Activated CD4-positive, alpha-beta T cell treated with anti-CD3 and anti-CD28 coated beads for 36 hours (primary cell): ENCODE results near the gene TSPEAR. TPM values are rescaled to one million over a fixed set of nuclear protein-coding genes. Genes with fewer than 3 reads are reported as not detected.

ENCODE experiments used
- ATAC-seq: fragments of 200-7000 bp; cut with Tn5 transposase; one replicate; pipeline ENCODE4 v1.10.0; 2021; ENCODE audit warnings: mild to moderate bottlenecking, moderate library complexity
- CTCF ChIA-PET: fragments of 350-600 bp; sonication (Branson Sonifier 250); formaldehyde crosslinking; loops from one replicate; lab custom pipeline; 2021; ENCODE audit warnings: antibody characterized with exemption; lab: Charles Lee
- POLR2A ChIA-PET: fragments of 350-600 bp; sonication (Branson Sonifier 250); formaldehyde crosslinking; loops from one replicate; lab custom pipeline; 2021; ENCODE audit warnings: antibody characterized with exemption, inconsistent platforms; lab: Charles Lee
- DNase-seq: peaks from one replicate; pipeline ENCODE4 v3.0.0-alpha.2; 2020
- H3K27ac Mint-ChIP-seq: one replicate; pipeline ENCODE4 v1.8.0; 2021; ENCODE audit warnings: mixed read lengths
- H3K27me3 Mint-ChIP-seq: one replicate; pipeline ENCODE4 v1.8.0; 2021; ENCODE audit warnings: mixed read lengths
- H3K36me3 Mint-ChIP-seq: one replicate; pipeline ENCODE4 v1.8.0; 2021; ENCODE audit warnings: low read depth, mixed read lengths
- H3K4me1 Mint-ChIP-seq: one replicate; pipeline ENCODE4 v1.8.0; 2021; ENCODE audit warnings: mixed read lengths
- H3K4me3 Mint-ChIP-seq: one replicate; pipeline ENCODE4 v1.8.0; 2021; ENCODE audit warnings: mild to moderate bottlenecking, moderate library complexity, mixed read lengths
- H3K9me3 Mint-ChIP-seq: one replicate; pipeline ENCODE4 v1.8.0; 2021; ENCODE audit warnings: low read depth, mixed read lengths
- intact Hi-C, 2 experiments: fragments of 100-400 bp; cut with DNase I in 1 of 2; cut with micrococcal nuclease in 1 of 2; formaldehyde crosslinking; loops; one replicate each; pipeline versions ENCODE4 v1.14.2 to v1.15.1; 2022 to 2024; cut with DNase I, micrococcal nuclease
- total RNA-seq, 2 experiments: library from RNA; stranded (reverse); gene quantifications; one replicate each; pipeline ENCODE4 v1.2.3, GENCODE V29; 2021

Gene TSPEAR
- total RNA-seq, 2 experiments from 2014 or later: not detected

DNA sequence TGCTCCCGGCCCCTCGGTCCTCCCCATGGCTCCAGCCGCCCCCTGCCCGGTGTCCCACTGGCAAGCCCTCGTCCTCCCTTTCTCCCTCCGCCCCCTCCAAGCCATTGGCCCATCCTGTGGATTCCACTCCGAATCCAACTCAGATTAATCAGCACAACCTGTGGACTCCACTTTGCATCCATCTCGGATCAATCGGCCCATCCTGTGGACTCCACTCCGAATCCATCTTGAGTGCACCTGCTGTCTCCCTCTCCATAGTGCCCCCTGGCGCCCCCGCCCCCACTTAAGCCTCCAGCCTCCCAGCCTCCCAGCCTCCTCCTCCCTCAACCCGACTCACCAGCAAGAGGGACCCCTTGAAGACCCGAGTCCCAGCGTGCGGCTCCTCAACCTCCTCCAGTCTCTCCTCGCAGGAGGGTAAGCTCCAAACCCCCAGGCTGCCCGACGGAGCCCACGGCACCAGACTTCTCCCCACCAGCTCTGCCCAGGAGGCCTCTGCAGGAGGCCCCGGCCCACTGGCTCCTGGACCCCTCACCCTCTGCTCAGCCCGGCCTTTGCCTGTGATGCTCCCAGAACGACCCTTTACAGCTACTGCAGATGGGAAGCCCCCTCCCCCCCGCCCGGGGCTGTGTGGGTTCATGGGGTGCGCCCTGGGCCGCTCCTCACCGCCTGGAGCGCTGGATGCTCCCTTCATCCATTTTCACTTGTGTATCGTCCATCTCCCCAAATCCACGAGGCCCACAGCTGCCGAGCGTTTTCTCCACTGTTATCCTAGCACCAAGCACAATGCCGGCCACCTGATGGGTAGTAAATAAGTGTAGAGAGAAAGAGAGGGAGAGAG lies 40.6 kb upstream of the TSPEAR start:
- H3K4me1 Mint-ChIP-seq: no peaks in the 10 kb centered on the region
- CTCF ChIA-PET: interaction anchor here (0.6 kb wide), 1 partner anchor 137 kb away, joined by 3 read pairs; no protein-coding TSS in a partner anchor
- POLR2A ChIA-PET: no interaction called here
- ATAC-seq (no peak), DNase-seq (no peak)
- no peaks in the 10 kb centered on the region for H3K36me3 Mint-ChIP-seq
- H3K9me3 Mint-ChIP-seq: no peaks in the 10 kb centered on the region
- intact Hi-C loops: no loop called here
- no peak overlapping the region for H3K27ac Mint-ChIP-seq
- H3K4me3 Mint-ChIP-seq: no peak overlapping the region
- peaks cover 8% of the 10 kb centered on the region for H3K27me3 Mint-ChIP-seq

DNA sequence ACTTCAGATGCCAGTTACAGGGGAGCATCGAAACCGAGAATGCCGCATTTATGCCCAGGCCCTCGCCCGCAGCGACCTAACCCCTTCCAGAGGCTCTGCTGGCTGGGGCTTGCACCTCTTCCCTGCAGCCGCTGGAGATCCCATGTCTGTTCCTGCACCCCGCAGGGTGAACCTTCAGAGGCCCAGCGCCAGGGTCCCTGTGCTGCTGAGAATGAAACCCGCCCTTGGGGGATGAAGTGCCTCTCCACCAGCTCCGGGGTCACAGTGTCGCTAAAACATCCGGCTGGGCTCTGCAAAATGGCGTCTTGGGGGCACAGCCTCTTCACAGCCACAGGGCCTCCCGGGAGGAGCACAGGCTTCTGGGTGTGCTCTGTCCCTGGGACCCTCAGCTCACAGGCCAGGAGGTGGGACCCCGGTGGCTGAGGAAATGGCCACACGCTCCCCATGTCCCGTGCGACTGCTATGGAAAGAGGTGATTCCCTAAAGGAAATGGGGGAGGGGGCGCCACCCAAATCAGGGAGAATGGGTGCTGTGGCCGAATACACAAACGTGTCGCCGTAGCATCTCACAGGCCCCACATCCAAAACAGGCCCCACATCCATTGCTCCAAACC lies 39.9 kb upstream of the TSPEAR start:
- DNase-seq: no peak
- intact Hi-C loops: no loop called here
- POLR2A ChIA-PET: no interaction called here
- Mint-ChIP-seq H3K36me3 (no peaks in the 10 kb centered on the region), H3K27me3 (peaks cover 8% of the 10 kb centered on the region), H3K27ac (no peak overlapping the region), H3K4me1 (no peaks in the 10 kb centered on the region), H3K9me3 (no peaks in the 10 kb centered on the region), H3K4me3 (no peak overlapping the region)
- CTCF ChIA-PET: interaction anchor here (0.7 kb wide), 1 partner anchor 199 kb away, joined by 3 read pairs; no protein-coding TSS in a partner anchor
- no peak for ATAC-seq

DNA sequence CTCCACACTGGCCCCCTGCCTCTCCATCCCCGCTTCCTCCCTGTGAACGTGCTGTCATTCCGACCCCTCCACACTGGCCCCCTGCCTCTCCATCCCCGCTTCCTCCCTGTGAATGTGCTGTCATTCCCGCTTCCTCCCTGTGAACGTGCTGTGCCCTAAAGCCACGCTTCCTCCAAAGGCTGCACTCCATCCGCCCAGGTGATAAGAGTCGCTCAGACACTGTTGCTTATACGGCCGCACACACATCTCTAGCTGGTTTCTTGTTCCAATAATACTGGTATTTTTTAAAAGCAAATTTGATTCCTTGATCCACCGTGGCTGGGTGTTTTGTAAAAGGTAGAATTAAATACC lies 39.3 kb upstream of the TSPEAR start:
- ChIA-PET CTCF (interaction anchor here (0.7 kb wide), 1 partner anchor 200 kb away, joined by 3 read pairs; no protein-coding TSS in a partner anchor), POLR2A (no interaction called here)
- H3K36me3 Mint-ChIP-seq: no peaks in the 10 kb centered on the region
- H3K4me1 Mint-ChIP-seq: no peaks in the 10 kb centered on the region
- intact Hi-C loops: no loop called here
- no peak overlapping the region for H3K4me3 Mint-ChIP-seq
- ATAC-seq: no peak
- DNase-seq: no peak
- H3K27me3 Mint-ChIP-seq: peaks cover 8% of the 10 kb centered on the region
- H3K9me3 Mint-ChIP-seq: no peaks in the 10 kb centered on the region
- no peak overlapping the region for H3K27ac Mint-ChIP-seq

DNA sequence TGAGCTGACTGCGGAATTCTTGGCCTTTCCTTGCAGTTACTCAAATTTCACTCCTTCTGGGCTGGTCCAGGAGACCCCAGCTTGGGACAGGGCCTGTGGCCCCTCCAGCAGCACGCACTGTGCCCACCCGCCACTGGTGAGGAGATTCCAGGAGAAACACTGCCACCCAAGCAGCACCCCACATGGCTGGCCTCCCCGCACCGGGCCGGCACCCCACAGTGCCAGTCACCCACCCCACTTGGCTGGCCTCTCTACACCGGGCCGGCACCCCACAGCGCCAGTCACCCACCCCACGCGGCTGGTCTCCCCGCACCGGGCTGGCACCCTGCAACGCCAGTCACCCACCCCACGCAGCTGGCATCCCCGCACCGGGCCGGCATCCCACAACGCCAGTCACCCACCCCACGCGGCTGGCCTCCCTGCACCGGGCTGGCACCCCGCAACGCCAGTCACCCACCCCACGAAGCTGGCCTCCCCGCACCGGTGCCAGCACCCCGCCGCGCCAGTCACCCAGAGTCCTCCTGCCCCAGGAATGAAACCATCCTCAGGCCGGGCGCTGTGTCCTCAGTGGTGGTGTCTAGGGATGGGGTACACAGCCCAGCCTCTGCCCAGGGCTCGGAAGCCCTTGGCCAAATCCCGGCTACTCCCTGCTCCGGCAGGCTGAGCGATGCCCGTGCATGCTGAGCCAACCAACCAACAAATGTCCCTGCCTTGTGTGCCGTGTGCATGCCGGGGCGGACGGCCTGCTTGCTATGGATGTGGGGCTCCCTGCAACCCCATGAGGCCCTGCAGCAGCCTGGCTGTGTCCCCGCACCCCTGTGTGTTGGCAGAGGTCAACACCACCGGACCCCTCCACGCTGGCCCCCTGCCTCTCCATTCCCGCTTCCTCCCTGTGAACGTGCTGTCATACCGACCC lies 38.6 kb upstream of the TSPEAR start:
- CTCF ChIA-PET: interaction anchor here (0.7 to 1.1 kb wide), 4 partner anchors 10 to 381 kb away, joined by 3 read pairs; no protein-coding TSS in a partner anchor
- Mint-ChIP-seq H3K36me3 (no peaks in the 10 kb centered on the region), H3K27ac (no peak overlapping the region), H3K9me3 (no peaks in the 10 kb centered on the region), H3K4me3 (no peak overlapping the region), H3K27me3 (peaks cover 8% of the 10 kb centered on the region), H3K4me1 (no peaks in the 10 kb centered on the region)
- POLR2A ChIA-PET: no interaction called here
- DNase-seq (no peak), ATAC-seq (no peak)
- intact Hi-C loops: no loop called here

DNA sequence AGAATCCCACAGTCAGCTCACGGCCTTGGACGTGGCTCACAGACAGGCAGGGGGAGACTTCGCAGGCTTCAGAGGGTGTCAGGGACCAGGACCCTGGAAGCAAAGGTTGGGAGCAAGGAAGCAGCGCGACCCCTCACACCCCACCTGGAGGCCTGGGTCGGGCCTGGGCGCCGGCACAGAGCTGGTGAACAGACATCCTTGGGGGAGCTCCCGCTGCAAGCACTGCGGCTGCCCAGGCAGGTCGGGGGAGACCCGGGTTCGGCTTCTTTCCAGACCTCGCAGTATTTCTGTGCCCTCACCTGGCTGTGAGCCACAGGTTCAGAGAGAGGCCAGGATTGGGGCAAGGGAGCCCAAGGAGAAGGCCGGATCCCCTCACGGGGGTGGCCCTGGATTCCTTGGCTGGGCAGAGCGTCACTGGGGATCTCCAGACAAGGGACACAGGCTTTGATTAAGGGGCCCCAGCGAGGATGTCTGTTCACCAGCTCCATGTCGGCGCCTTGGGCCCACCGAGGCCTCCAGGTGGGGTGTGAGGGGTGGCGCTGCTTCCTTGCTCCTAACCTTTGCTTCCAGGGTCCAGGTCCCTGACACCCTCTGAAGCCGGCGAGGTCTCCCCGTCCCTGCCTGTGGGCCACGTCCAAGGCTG lies 37.9 kb upstream of the TSPEAR start:
- ATAC-seq (no peak), DNase-seq (no peak)
- Mint-ChIP-seq H3K4me1 (no peaks in the 10 kb centered on the region), H3K27ac (no peak overlapping the region), H3K36me3 (no peaks in the 10 kb centered on the region), H3K27me3 (peaks cover 8% of the 10 kb centered on the region), H3K4me3 (no peak overlapping the region), H3K9me3 (no peaks in the 10 kb centered on the region)
- intact Hi-C loops: no loop called here
- POLR2A ChIA-PET: no interaction called here
- CTCF ChIA-PET: interaction anchor here (0.7 to 1.1 kb wide), 4 partner anchors 9 to 380 kb away, joined by 3 to 4 read pairs (median 3); no protein-coding TSS in a partner anchor

DNA sequence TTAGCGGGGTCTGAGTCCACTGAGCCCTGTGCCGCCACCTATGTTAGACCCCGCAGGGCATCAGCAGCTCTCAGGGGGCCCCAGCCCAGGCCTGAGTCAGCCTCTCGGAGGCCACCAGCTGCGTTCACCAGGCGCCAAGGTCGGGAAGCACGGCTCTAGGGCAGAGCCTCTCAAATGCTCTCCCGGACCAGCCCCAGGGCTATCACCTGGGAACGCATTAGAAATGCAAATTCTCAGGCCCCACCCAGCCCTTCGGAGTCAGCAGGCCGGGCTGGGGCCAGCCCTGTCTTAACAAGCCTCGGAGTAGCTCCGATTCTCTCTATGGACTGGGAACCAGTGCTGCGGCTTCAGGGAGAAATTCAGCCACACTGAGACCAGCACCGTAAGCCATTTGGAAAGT lies 37.2 kb upstream of the TSPEAR start:
- ChIA-PET CTCF (interaction anchor here (1.0 kb wide), 1 partner anchor 45 kb away, joined by 4 read pairs; no protein-coding TSS in a partner anchor), POLR2A (no interaction called here)
- H3K9me3 Mint-ChIP-seq: no peaks in the 10 kb centered on the region
- H3K27ac Mint-ChIP-seq: no peak overlapping the region
- no peak overlapping the region for H3K4me3 Mint-ChIP-seq
- peaks cover 8% of the 10 kb centered on the region for H3K27me3 Mint-ChIP-seq
- H3K36me3 Mint-ChIP-seq: no peaks in the 10 kb centered on the region
- no peaks in the 10 kb centered on the region for H3K4me1 Mint-ChIP-seq
- ATAC-seq: no peak
- no peak for DNase-seq
- intact Hi-C loops: no loop called here

DNA sequence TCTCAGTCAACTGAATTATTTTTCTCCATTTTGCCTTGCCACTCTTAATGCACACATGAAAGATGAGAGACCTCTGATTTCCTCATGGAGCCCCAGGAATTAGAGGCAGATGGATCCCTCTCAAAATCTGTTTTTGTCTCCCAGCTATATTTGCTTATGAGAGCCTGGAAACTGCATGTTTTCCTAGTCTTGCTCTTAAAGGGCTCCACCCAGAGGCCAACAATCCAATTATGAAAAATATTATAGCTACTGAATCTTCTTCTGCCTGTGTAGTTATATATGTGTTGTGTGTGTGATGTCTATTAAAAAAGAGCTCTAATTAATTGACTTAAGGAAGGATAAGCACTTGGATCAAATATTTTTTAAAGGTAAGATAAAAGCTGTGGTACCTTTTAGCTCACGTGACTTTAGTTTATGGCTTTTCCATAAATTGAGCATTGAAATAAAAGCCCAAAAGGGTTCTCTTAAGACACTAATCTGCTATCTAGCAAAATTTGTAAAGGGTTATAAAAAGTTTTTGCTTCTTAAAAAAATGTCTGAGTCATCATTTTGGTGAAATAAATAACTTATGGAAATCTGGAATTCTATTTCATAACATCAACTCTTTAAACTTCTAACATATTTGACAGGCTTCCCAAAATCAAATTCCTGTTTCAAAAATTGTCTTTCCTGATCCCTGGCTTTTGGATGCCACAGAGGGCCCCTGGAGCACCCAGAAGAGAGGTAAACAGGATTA lies 31.2 kb upstream of the TSPEAR start:
- intact Hi-C loops: loop anchor here (1.0 kb wide), 1 partner anchor 232 kb away; no protein-coding TSS in a partner anchor
- Mint-ChIP-seq H3K9me3 (no peaks in the 10 kb centered on the region), H3K27ac (no peak overlapping the region), H3K36me3 (no peaks in the 10 kb centered on the region), H3K4me3 (no peak overlapping the region), H3K27me3 (no peaks in the 10 kb centered on the region), H3K4me1 (no peaks in the 10 kb centered on the region)
- DNase-seq (no peak), ATAC-seq (no peak)
- ChIA-PET POLR2A (no interaction called here), CTCF (interaction anchor here (0.6 to 1.4 kb wide), 6 partner anchors 19 to 396 kb away, joined by 3 to 9 read pairs (median 3); no protein-coding TSS in a partner anchor)

DNA sequence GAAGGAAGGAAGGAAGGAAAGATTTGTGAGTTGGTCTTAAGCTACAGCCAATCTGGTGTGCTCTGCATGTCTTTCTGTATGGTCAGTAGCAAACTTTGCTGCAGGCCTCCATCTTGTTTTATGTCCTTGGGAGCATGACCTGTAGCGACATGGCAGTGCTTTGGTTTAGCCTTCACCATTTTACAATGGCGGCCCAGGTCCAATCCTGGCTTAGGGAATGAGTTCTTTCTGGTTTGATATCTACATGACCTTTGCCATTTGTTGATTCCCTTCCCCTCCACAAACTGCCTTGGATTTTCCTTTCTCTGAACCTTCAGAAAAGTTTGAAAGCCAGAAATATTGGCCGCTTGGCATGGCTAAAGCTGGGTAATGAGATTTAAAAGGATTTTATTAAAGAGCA lies 30.5 kb upstream of the TSPEAR start:
- H3K36me3 Mint-ChIP-seq: no peaks in the 10 kb centered on the region
- ATAC-seq (no peak), DNase-seq (no peak)
- ChIA-PET POLR2A (no interaction called here), CTCF (interaction anchor here (1.3 to 1.4 kb wide), 2 partner anchors 228 to 231 kb away, joined by 6 to 9 read pairs; no protein-coding TSS in a partner anchor)
- H3K27me3 Mint-ChIP-seq: no peaks in the 10 kb centered on the region
- intact Hi-C loops: loop anchor here (1.0 kb wide), 1 partner anchor 232 kb away; no protein-coding TSS in a partner anchor
- H3K9me3 Mint-ChIP-seq: no peaks in the 10 kb centered on the region
- no peaks in the 10 kb centered on the region for H3K4me1 Mint-ChIP-seq
- H3K27ac Mint-ChIP-seq: no peak overlapping the region
- H3K4me3 Mint-ChIP-seq: no peak overlapping the region

DNA sequence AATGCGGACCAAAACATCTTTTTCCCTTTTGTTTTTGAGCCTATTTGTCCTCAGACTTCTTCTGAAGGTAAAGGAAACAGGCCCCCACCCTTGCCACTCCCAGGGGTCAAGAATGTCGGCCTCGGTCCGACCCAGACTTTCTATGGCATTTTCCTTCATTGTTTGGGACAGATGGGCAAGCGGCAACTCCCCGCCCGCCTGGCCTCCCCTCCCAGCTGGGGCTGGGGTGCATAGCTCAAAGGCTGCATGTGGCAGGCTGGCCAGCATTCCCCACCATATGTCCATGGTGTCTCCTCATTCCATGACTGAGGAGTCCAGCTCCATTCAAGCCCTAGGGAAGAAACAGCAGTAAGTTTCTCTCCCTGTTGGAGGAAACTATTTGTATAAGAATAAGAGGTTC lies 29.4 kb upstream of the TSPEAR start:
- Mint-ChIP-seq H3K9me3 (no peaks in the 10 kb centered on the region), H3K4me1 (no peaks in the 10 kb centered on the region), H3K36me3 (no peaks in the 10 kb centered on the region), H3K4me3 (no peak overlapping the region), H3K27ac (no peak overlapping the region), H3K27me3 (no peaks in the 10 kb centered on the region)
- CTCF ChIA-PET: interaction anchor here (0.7 to 1.2 kb wide), 3 partner anchors 9 to 208 kb away, joined by 3 read pairs; no protein-coding TSS in a partner anchor
- POLR2A ChIA-PET: no interaction called here
- intact Hi-C loops: no loop called here
- DNase-seq (no peak), ATAC-seq (no peak)

DNA sequence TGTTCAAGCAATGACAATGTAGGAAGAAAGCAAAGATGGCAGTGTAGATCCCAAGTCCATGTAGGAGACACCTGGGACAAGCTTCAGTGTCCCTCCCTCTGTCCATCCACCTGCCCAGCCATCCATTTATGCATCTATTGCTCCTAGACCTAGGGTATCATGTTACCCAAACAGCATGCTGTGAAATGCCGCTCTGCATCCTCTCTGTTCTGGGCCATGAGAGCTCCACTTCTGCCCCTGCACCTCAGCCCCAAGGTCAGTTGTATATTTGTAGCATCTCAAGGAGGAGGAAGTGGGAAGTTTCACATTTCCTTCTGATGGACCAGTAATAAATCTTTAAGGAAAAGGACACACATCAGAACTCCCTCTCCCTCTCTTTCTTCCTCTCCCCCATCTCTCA lies 27.9 kb upstream of the TSPEAR start:
- POLR2A ChIA-PET: no interaction called here

More for the DNA sequence above, 27.9 kb upstream of the TSPEAR start:
- Mint-ChIP-seq H3K4me3 (no peak overlapping the region), H3K27me3 (no peaks in the 10 kb centered on the region), H3K36me3 (no peaks in the 10 kb centered on the region), H3K9me3 (no peaks in the 10 kb centered on the region), H3K27ac (no peak overlapping the region), H3K4me1 (no peaks in the 10 kb centered on the region)
- no peak for ATAC-seq
- intact Hi-C loops: no loop called here
- CTCF ChIA-PET: interaction anchor here (0.6 to 1.2 kb wide), 2 partner anchors 10 to 18 kb away, joined by 3 read pairs; no protein-coding TSS in a partner anchor
- no peak for DNase-seq
